ENCODE measurements around the gene TRAF5. TPM values are rescaled to one million over a fixed set of nuclear protein-coding genes. Genes with fewer than 3 reads are reported as not detected.
"Not testable (repeated sequence)": the region's sequence is repeated elsewhere in the genome, so short reads cannot be mapped to it uniquely, and the experiment has no call there.

Gene TRAF5
- total RNA-seq, 1 experiment from 2014 or later, result 6.5 TPM

GRCh38 chr1:211344152-211344618, 17.6 kb downstream of the TRAF5 start:
- DNase-seq (ENCODE audit: low read depth), result no peak

GRCh38 chr1:211345719-211346118, 19.1 kb downstream of the TRAF5 start:
- no peak for DNase-seq (ENCODE audit: low read depth)

GRCh38 chr1:211347077-211347844, 20.6 kb downstream of the TRAF5 start:
- DNase-seq (ENCODE audit: low read depth), result no peak

GRCh38 chr1:211348547-211348946, 21.9 kb downstream of the TRAF5 start:
- no peak for DNase-seq (ENCODE audit: low read depth)

- no peak for DNase-seq (ENCODE audit: low read depth)
Observed at GRCh38 chr1:211349741-211350140, 23.1 kb downstream of the TRAF5 start.

GRCh38 chr1:211352055-211352454, 25.4 kb downstream of the TRAF5 start:
- not testable (repeated sequence) for DNase-seq (ENCODE audit: low read depth)

- no peak for DNase-seq (ENCODE audit: low read depth)
Observed at GRCh38 chr1:211352465-211352864, 25.8 kb downstream of the TRAF5 start.

GRCh38 chr1:211352985-211353515, 26.4 kb downstream of the TRAF5 start:
- peak; percentile 38 for DNase-seq (ENCODE audit: low read depth)

- DNase-seq (ENCODE audit: low read depth), result no peak
Observed at GRCh38 chr1:211353562-211354212, 27.1 kb downstream of the TRAF5 start.

GRCh38 chr1:211355873-211356272, 29.2 kb downstream of the TRAF5 start:
- DNase-seq (ENCODE audit: low read depth), result no peak

- no peak for DNase-seq (ENCODE audit: low read depth)
Observed at GRCh38 chr1:211356723-211357407, 30.2 kb downstream of the TRAF5 start.

GRCh38 chr1:211358685-211359084, 32.1 kb downstream of the TRAF5 start:
- DNase-seq (ENCODE audit: low read depth), result no peak

GRCh38 chr1:211359876-211360275, 33.2 kb downstream of the TRAF5 start:
- DNase-seq (ENCODE audit: low read depth), result peak; percentile 13

- DNase-seq (ENCODE audit: low read depth), result no peak
Observed at GRCh38 chr1:211361202-211361601, 34.6 kb downstream of the TRAF5 start.

- DNase-seq (ENCODE audit: low read depth), result no peak
Observed at GRCh38 chr1:211369640-211370039, 43.0 kb downstream of the TRAF5 start.

- DNase-seq (ENCODE audit: low read depth), result no peak
Observed at GRCh38 chr1:211370669-211371068, 44.0 kb downstream of the TRAF5 start.

GRCh38 chr1:211371406-211372105, 44.9 kb downstream of the TRAF5 start:
- DNase-seq (ENCODE audit: low read depth), result peak; percentile 41

- DNase-seq (ENCODE audit: low read depth), result no peak
Observed at GRCh38 chr1:211372463-211372862, 45.8 kb downstream of the TRAF5 start.

GRCh38 chr1:211375146-211375818, 48.6 kb downstream of the TRAF5 start:
- no peak for DNase-seq (ENCODE audit: low read depth)

- DNase-seq (ENCODE audit: low read depth), result no peak
Observed at GRCh38 chr1:211375949-211376348, 49.3 kb downstream of the TRAF5 start.
